Activated gamma-delta T cell treated with Interleukin-2 at 50 U/mL for 16 hours (primary cell): Measurements from ENCODE around the gene IL22RA1.

ENCODE experiments used
- DNase-seq: peaks from one replicate; pipeline ENCODE4 v3.0.0-alpha.2; 2020

IL22RA1 gene

DNA sequence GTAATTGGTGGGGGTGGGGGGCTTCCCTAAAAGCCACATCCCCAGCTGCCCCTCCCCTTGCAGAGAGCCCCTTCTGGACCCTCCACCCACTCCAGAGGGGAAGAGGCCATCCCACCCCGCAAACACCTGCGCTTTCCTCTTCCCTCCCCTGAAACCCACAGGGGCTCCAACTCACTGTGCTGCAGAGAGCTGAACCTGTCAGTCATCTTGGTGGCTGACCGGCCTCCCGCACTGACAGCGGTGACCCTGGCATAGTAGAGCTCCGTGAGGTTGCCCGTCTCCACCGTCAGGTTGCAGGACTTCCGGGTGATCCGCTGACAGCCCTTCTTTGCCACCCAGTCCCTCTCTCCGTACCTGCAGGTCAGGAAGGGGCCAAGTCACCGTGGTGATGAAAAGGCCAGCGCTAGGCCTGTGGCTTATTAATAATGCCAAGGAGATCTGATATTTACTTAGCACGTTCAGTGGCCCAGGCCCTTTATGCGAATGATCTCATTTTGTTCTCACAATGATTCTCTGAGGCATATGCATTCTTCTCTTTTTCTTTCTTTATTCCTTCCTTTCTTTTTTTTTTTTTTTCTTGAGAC is 5.9 kb downstream of the IL22RA1 start:
- DNase-seq = no peak

DNA sequence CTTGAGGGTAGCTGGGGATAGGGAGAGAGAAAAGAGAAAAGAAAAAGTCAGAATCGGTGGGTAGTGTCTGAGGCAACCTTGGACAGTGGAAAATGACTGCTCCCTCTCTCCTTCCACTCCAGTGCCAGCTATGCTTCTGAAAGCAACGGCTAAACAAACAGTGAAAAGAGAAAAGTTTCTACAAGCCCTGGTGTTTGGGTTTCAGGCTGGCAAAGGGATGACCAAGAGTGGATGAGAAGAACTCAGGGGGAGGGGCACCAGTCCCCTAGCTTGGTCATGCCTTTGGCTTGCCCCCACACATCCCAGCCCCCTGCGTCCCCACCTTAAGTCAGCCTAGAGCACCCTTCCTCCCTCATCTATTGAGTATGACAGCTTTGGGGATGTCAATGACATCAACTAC is 8.6 kb downstream of the IL22RA1 start:
- no peak for DNase-seq

DNA sequence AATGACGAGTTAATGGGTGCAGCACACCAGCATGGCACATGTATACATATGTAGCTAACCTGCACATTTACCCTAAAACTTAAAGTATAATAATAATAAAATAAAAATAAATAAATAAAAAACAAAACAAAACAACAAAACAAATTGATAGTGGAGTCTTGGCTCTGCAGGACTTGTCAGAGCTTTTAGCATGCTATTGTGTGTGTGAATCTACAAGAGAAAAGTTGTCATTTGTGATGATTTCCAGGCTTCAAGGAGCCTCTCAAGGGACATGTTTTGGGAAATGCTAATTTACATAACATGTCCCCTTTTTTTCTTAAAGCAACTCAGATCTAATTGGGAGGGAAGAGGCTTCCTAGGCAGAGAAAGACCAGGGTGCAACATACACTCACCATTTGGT is 9.1 kb downstream of the IL22RA1 start:
- no peak for DNase-seq

DNA sequence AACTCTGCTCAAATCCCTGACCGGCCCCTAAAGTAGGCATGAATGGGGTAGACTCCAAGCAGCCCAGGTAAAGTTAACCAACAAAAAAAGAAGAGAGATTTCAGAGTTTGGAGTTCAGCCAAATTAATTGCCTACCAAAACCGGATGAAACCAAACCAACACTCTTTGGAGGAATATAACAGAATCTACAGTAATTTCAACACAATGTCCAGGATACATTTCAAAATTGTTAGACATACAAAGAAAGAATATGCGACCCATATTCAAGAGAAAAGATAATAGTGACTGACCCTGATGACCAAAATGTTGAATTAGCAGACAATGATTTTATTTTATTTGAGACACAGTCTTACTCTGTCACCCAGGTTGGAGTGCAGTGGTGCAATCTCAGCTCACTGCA is 12.6 kb downstream of the IL22RA1 start:
- no peak for DNase-seq

DNA sequence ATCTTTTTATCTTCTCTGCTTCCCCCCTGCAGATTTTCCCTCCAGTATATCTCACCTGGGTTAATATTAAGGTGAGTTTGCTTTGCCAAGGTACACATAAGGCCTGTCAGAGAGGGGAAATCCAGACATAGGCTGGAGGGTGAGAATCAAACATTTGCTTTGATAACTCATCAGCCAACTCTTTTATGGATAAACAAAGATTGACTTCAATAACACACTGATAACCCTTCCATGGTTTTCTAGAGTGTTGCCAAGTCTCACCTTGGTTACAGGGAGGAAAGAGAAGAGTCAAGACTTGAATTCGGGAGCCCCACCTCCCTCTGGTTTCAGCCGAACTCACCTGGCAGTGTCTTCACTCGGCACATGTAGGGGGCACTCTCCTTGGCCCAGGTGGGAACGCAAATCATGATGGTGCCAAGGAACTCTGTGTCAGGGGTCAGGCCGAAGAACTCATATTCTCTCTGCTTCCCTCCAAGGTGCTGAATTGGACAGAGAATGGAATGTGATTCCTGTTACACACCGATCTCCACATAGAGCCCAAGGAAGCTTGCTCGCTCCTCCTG is 15.1 kb downstream of the IL22RA1 start:
- DNase-seq = no peak

DNA sequence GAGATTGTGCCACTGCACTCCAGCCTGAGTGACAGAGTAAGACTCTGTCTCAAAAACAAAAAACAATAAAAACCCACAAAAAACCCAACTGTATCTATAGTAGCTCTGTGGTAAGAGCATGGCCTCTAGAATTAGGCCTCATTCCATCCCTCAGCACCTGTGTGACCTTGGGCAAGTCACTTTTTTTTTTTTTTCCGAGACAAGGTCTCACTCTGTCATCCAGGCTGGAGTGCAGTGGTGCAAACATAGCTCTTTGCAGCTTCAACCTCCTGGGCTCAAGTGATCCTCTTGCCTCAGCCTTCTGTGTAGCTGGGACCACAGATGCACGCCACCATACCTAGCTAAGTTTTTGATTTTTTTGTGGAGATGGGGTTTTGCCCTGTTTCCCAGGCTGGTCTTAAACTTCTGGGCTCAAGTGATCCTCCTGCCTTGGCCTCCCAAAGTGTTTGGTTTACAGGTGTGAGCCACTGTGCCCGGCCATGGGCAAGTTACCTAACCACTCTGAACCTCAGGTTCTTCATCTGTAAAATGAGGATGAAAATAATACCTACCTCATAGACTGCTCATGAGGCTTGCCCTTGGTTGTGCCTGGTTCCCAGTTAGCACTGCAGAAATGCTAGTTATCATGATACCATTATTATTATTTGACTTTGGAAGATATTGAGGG is 15.7 kb downstream of the IL22RA1 start:
- no peak for DNase-seq

DNA sequence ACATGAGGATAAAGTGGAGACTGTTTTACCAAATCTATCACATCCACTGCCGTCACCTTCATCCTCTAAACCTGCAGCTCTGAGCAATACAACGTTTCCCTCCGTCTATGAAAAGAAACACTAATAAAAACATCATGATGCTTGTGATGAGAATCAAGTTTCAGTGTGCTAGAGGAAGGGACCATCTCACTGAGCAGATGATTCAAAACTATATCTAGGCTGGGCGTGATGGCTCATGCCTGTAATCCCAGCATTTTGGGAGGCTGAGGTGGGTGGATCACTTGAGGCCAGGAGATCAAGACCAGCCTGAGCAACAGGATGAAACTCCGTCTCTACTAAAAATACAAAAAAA is 16.3 kb downstream of the IL22RA1 start:
- DNase-seq = no peak

DNA sequence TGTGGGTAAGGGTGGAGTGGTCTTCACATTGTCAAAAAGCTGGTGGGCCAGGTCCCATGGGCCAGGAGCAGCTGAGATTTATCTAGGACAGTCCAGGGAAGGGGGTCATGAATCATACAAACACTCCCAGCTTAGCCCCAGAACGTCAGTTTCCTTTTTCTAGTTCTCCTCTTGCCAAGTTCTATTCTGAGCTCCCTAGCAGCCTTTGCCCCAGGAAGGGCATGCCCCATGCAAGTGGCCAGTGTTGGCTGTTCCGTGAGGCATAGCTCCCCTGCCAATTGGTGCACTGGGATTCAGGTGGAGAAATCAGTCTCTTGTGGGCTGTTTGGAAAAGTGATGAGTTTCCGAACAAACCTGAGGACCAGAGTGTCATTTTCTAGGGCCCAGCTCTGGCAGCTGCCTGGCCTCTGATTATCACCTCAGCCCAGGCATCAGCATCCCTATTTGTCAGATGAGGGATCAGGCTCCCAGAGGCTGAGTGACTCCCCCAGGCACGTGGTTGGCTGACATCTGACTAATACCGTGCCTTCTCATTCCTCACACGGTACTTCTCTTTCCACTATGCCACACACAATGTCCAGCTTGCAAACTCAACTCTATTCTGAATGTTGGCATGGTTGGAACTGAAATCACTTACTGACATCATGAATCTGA is 16.8 kb downstream of the IL22RA1 start:
- DNase-seq = no peak

DNA sequence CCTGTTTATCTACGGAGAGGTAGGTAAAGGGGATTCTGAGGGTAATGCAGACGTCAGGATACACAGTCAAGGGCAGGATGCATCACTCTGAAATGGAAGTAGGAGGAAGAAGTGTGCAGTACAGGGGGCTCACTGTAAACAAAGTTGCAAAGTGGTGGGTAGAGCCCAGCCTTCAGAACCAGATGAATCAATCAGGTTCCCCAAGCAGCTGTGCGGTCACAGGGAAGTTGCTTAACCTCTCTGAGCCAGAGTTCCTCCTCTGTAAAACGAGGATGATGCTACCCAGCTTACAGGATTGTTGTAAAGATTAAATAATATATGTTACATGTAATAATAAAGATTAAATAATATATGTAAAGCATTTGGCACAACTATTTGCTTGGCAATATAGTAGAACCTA is 17.5 kb downstream of the IL22RA1 start:
- no peak for DNase-seq

DNA sequence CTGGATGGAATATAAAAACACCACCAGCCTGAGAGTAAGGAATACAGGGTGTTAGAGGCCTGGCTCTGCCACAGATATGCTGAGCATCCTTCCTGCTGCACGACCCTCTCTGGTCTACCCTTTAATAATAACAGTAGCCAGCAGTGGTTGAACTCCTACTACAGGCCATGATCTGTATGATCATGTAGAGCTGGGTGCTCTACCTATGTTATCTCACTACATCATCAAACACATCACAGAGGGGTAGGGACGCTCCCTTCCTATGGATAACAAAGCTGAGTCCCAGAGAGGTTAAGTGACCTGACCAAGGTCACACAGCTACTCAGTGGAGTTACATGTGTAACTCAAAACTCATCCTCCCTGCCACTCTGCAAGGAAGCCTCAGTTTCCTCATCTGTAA is 18.0 kb downstream of the IL22RA1 start:
- DNase-seq = no peak

DNA sequence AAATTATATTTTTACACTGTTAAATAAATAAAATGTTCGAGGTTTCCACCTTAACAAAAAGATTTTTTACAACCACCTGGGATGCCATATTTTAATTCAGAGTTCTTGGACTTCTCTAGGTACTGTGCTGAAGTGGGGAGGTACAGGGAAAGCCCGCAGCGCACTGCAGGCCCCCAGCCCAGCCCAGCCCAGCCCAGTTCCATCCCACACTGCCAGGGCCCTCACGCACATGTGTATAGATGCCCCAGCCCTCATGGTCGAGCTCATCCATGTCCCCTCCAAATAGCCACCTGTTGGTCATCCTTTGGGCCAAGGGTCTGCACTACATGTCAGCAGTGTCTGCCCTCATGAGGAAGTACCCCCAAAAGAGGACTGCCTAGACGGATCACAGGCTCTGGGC is 19.3 kb downstream of the IL22RA1 start:
- DNase-seq = no peak

DNA sequence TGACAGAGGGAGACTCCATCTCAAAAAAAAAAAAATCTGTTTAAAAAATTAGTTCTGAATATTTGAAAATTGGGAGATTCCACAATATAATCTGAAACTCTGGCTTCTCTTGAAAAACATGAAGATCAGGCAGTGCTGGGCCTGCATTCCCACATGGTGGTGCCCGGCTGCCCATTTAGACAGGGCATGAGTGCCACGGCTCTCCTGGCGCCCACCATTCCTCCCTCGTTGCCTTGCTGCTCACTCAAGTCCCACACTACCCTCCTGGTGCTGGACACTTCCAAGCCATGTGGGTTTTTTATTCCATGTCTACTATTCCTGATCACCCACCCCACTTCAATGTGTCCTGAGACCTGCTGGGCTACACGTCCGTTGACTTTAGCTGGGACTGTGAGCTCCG is 20.2 kb downstream of the IL22RA1 start:
- DNase-seq = no peak

DNA sequence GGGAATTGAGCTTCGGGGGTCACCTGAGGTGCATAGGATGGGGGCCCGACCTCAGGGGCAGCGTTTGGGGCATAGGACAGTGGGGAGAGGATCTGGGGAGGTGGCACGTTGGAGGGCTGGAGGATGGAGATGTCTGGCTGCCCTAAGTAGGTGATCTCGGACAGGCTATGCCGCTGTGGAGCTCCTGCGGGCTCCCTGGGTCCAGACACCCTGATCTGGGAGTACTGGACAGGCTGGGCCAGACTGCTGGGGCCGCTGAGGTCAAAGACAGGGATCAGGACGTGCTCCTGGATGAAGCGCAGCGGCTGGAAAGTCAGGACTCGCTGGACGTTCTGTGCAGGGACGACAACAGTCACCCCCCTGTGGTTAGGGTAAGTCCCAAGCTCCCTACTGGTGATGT is 21.5 kb downstream of the IL22RA1 start:
- no peak for DNase-seq

DNA sequence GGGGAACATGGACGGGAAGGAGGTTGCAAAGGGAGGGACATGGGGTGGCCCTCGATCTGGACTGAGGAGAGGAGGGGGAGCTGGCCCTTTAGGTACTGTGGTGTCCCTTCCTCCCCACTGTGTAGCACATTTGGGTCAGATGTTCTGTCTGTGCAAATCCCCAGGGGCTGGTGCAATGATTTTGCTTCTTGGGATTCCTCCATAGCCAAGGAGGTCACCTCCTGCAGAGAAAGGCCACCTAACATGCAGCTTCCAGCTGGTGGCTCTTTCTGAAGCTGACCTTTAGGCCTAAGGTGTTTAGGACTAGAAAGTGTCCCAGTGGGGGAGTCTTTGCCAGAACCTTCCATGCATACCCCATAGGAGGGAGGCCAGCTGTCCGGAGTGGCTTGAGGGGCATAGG is 22.0 kb downstream of the IL22RA1 start:
- DNase-seq = no peak

DNA sequence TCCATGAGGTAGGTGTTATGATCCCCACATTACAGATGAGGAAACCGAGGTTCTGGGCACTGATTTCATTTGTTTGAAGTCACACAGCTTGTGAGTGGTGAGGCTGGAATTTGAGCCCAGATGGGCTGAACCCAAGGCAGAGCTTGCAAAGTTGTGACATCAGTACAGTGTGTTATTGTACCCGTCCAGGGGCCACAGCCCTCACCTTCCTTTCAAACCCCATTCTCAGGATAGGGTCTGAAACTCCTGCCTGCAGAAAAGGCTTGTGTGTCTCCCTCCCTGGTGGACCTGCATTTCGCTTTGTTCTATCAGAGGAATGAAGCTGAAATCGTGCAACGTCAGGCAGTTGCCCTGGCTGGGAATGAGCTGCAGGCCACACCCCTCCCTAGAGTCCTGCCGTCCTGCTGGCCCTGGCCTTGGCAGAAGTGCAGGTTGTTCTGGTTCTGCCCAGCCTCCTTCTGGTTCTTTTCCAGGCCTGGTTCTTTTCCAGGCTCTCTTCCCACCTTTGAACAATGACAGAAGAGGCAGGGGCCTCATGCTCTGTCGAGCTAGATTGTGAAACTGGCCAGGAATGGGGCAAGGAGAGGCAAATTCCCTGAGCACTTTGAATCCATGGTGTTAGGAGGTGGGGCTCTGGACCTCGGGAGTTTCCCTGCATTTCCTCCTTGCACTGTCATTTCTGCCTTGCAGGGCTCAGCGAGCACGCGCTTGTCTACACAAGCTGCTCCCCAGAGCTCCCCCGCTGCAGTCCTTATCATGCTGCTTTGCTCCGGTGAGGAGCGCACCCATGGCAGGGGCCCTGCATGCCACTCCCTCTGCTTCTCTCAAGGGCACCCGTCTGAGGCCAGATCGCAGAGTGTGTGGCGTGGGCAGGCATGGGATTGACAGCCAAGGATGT is 22.8 kb downstream of the IL22RA1 start:
- DNase-seq = no peak

DNA sequence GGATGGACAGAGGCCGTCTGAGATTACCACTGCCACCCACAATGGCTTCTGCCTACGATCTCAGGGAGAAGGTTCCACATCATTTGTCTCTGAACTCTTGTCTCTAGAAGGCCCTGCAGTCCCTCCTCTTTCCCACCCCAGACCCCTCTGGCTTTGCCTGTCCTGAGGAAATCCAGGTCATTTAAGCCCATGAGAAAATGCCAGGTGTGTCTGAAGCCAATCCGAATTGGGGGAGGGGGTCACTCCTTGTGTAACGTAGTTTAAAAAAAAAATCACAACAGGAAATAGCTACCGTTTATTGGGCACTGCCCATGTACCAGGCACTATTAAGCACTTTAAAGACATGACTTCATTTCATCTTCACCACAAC is 23.5 kb downstream of the IL22RA1 start:
- no peak for DNase-seq

DNA sequence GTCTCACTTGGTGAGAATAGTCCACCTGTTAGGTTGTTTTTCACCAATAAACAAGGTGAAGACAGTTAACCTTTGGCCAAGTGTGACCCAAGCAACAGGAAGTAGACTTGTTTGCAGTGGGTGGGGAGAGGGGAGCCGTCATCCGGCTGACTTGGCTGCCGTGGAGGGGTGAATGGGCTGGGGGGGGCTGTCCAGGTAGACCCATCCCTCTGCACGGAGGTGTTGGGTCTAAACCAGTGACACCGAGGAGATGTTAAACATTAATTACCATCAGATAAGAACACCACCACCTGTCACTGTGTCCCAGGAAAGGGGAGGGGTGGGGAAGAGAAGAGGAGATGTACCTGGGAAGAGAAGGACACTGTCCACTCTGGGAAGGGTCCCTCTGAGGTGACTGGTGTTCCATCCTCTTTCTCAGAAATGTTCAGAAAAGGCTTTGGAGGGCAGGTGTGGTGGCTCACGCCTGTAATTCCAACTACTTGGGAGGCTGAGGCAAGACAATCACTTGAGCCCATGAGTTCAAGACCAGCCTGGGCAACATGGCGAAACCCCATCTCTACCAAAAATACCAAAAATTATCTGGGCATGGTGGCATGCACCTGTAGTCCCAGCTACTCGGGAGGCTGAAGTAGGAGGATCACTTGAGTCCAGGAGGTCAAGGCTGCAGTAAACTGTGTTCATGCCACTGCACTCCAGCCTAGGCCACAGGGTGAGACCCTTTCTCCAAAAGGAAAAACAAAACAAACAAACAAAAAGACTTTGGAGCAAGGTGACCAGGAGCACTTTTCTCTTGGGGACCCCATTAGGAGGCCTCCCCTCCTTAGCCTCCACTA is 24.3 kb downstream of the IL22RA1 start:
- DNase-seq = no peak

DNA sequence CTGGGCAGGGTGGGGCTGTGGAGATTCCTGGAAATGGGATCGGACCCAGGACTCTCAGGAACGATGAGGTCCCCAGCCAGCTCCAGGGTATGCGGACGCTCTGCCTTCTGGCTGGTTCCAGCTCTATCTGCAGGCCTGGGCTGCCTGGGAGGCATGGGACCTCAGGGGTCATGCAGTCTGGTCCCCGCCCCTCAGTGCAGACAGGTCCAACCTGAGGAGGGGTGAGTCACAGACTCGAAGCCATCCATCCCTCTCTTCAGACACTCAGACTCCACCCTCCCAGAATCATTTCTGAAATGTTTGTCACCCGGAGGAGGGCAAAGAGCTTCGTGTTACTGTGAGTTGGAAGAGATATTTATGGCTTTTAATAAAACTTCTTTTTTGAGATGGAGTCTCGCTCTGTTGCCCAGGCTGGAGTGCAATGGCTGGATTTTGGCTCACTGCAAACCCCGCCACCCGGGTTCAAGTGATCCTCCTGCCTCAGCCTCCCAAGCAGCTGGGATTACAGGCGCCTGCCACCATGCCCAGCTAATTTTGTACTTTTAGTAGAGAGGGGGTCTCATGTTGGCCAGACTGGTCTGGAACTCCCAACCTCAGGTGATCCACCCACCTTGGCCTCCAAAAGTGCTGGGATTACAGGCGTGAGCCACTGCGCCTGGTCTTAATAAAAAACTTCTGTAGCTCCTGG is 25.1 kb downstream of the IL22RA1 start:
- DNase-seq = no peak

DNA sequence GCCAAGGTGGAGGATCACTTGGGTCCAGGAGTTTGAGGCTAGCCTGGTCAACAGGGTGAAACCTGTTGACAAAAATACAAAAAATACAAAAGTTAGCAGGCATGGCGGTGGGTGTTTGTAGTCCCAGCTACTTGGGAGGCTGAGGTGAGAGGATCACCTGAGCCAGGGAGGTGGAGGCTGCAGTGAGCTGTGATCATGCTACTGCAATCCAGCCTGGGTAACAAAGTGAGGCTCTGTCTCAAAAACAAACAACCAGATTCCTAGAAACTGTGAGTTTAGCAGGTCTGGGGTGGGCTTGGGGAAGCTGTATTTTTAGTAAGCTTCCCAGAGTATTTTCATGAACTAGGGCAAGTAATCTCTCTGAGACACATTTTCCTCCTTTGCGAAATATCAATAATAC is 25.8 kb downstream of the IL22RA1 start:
- no peak for DNase-seq

DNA sequence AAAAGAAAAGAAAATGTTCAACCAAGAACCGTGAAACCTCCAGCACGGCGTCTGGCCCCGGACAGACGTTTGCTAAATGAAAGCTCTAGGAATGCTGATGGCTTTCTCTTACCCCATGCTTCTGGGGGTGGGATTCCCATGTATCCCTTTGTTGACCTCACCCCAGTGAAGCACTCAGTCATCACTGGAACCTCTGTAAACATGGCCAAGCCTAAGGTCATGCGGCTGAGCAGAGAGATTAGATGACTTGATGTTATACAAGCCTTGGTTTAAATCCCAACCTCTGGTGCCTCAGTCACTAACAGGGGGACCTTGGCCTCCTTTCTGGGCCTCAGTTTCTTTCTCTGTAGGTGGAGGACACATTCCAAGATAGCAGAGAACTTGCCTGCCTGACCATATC is 28.2 kb downstream of the IL22RA1 start:
- DNase-seq = no peak

DNA sequence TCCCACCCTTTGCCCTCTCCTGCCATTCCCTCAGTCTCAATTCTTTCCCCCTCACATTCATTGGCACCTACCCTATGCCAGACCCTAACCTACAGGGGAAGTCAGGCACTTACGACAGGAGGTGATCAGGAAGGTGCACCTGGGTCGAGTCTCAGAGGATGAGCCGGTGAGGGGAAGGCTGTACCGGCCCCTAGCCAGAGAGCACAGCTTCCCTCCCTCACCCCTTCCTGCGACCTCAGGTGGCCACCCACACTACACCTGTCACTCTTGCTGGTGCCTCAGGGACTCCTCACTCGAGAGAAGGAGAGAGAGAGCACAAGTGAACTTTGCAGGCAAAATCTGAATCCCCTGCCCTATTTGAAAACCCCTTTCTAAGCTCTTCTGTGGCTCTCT is 29.3 kb downstream of the IL22RA1 start:
- no peak for DNase-seq
